Measurements from ENCODE around the gene CAPZA1. TPM values are rescaled to one million over a fixed set of nuclear protein-coding genes. Genes with fewer than 3 reads are reported as not detected.
A peak's percentile ranks its signal among the peaks of the same experiment; 100 is the strongest.

The CAPZA1 gene
- polyA plus RNA-seq, 3 donors: 127 to 146 (median 133) TPM

- no peak for DNase-seq (ENCODE audit: extremely low read depth in 1 of 11, low read depth in 9 of 11, low spot score in 4 of 11)
Observed at GRCh38 chr1:112692681-112693080, 73.0 kb downstream of the CAPZA1 start.

GRCh38 chr1:112693821-112694220, 74.2 kb downstream of the CAPZA1 start:
- no peak for DNase-seq (ENCODE audit: extremely low read depth in 1 of 11, low read depth in 9 of 11, low spot score in 4 of 11)

GRCh38 chr1:112694363-112694929, 74.8 kb downstream of the CAPZA1 start:
- no peak for DNase-seq (ENCODE audit: extremely low read depth in 1 of 11, low read depth in 9 of 11, low spot score in 4 of 11)

- no peak for DNase-seq (ENCODE audit: extremely low read depth in 1 of 11, low read depth in 9 of 11, low spot score in 4 of 11)
Observed at GRCh38 chr1:112695276-112695675, 75.6 kb downstream of the CAPZA1 start.

GRCh38 chr1:112696578-112697314, 77.1 kb downstream of the CAPZA1 start:
- DNase-seq (ENCODE audit: extremely low read depth in 1 of 11, low read depth in 9 of 11, low spot score in 4 of 11): no peak

GRCh38 chr1:112697781-112698201, 78.2 kb downstream of the CAPZA1 start:
- no peak for DNase-seq (ENCODE audit: extremely low read depth in 1 of 11, low read depth in 9 of 11, low spot score in 4 of 11)

- no peak for DNase-seq (ENCODE audit: extremely low read depth in 1 of 11, low read depth in 9 of 11, low spot score in 4 of 11)
Observed at GRCh38 chr1:112698366-112699310, 79.0 kb downstream of the CAPZA1 start.

- DNase-seq (ENCODE audit: extremely low read depth in 1 of 11, low read depth in 9 of 11, low spot score in 4 of 11): no peak
Observed at GRCh38 chr1:112699425-112700144, 80.0 kb downstream of the CAPZA1 start.

GRCh38 chr1:112700290-112701226, 80.9 kb downstream of the CAPZA1 start:
- peak; percentile 83 to 95 (median 91) for DNase-seq (ENCODE audit: extremely low read depth in 1 of 11, low read depth in 9 of 11, low spot score in 4 of 11)

GRCh38 chr1:112701227-112702066, 81.8 kb downstream of the CAPZA1 start:
- DNase-seq (ENCODE audit: extremely low read depth in 1 of 11, low read depth in 9 of 11, low spot score in 4 of 11): no peak

- no peak for DNase-seq (ENCODE audit: extremely low read depth in 1 of 11, low read depth in 9 of 11, low spot score in 4 of 11)
Observed at GRCh38 chr1:112702067-112702395, 82.4 kb downstream of the CAPZA1 start.

- no peak for DNase-seq (ENCODE audit: extremely low read depth in 1 of 11, low read depth in 9 of 11, low spot score in 4 of 11)
Observed at GRCh38 chr1:112702420-112703261, 83.0 kb downstream of the CAPZA1 start.

- no peak for DNase-seq (ENCODE audit: extremely low read depth in 1 of 11, low read depth in 9 of 11, low spot score in 4 of 11)
Observed at GRCh38 chr1:112703706-112704105, 84.1 kb downstream of the CAPZA1 start.

GRCh38 chr1:112704391-112704933, 84.8 kb downstream of the CAPZA1 start:
- no peak for DNase-seq (ENCODE audit: extremely low read depth in 1 of 11, low read depth in 9 of 11, low spot score in 4 of 11)

GRCh38 chr1:112704934-112705627, 85.4 kb downstream of the CAPZA1 start:
- peak; percentile 81 to 98 (median 92) for DNase-seq (ENCODE audit: extremely low read depth in 1 of 11, low read depth in 9 of 11, low spot score in 4 of 11)

Data from renal cortex interstitium (tissue), 11 donors.